ENCODE measurements around the gene DCLK1.

- TF ChIP-seq SUZ12 (IDR thresholded peaks at IDR 0.05): no peak
- TF ChIP-seq BHLHE40 (IDR thresholded peaks at IDR 0.05; ENCODE audit: borderline replicate concordance): no peak
Observed at GRCh38 chr13:35804901-35805300, 326.3 kb downstream of the DCLK1 start.

Measured in HEK293T (cell line).